Spleen (tissue), 11 donors: ENCODE measurements around the gene AP5Z1. TPM values are rescaled to one million over a fixed set of nuclear protein-coding genes. Genes with fewer than 3 reads are reported as not detected.

ENCODE experiments used
- DNase-seq: peaks from one replicate; pipeline ENCODE4 v3.0.0-alpha.2; 2020
- H3K27ac ChIP-seq, 8 donors: fragments of 200-600 bp; sonication (generic) in 7 of 8; 1 replicate in 4 of 8; 2 replicates in 4 of 8; pipeline versions ENCODE4 v1.5.0 to v1.8.0; 2016 to 2021; ENCODE audit warnings: inconsistent platforms in 4 of 8, mild to moderate bottlenecking in 4 of 8, moderate library complexity in 1 of 8
- H3K27me3 ChIP-seq, 7 donors: fragments of 200-600 bp; sonication (generic) in 6 of 7; replicated peaks in 1 of 7; 1 replicate in 4 of 7; 2 replicates in 3 of 7; pipeline versions ENCODE4 v1.5.0 to v1.8.0; 2016 to 2021; ENCODE audit warnings: inconsistent platforms in 3 of 7, mild to moderate bottlenecking in 1 of 7
- H3K36me3 ChIP-seq, 6 donors: fragments of 200-600 bp; sonication (generic) in 5 of 6; 1 replicate in 4 of 6; 2 replicates in 2 of 6; pipeline versions ENCODE4 v1.5.0 to v1.8.0; 2016 to 2021; ENCODE audit warnings: inconsistent platforms in 2 of 6
- H3K4me1 ChIP-seq, 6 donors: fragments of 200-600 bp; sonication (generic) in 5 of 6; 1 replicate in 3 of 6; 2 replicates in 3 of 6; pipeline versions ENCODE4 v1.5.0 to v1.8.0; 2016 to 2021; ENCODE audit warnings: inconsistent platforms in 3 of 6
- H3K4me3 ChIP-seq, 8 donors: fragments of 200-600 bp; sonication (generic) in 7 of 8; 1 replicate in 4 of 8; 2 replicates in 4 of 8; pipeline versions ENCODE4 v1.5.0 to v1.8.0; 2016 to 2021; ENCODE audit warnings: inconsistent platforms in 4 of 8, mild to moderate bottlenecking in 4 of 8, moderate library complexity in 2 of 8
- H3K9me3 ChIP-seq, 8 donors: fragments of 200-600 bp; sonication (generic) in 7 of 8; 1 replicate in 4 of 8; 2 replicates in 4 of 8; pipeline versions ENCODE4 v1.5.0 to v1.8.0; 2016 to 2021; ENCODE audit warnings: inconsistent platforms in 4 of 8
- CTCF ChIP-seq, 11 experiments: fragments of 200-600 bp in 7 of 11; fragments of 450-650 bp in 4 of 11; sonication (generic) in 4 of 11; IDR thresholded peaks in 8 of 11; conservative IDR thresholded peaks in 3 of 11; 1 replicate in 7 of 11; 2 replicates in 4 of 11; pipeline versions ENCODE4 v1.4.0 to v1.8.0; 2016 to 2021; ENCODE audit warnings: antibody characterized with exemption in 11 of 11, inconsistent platforms in 4 of 11, mild to moderate bottlenecking in 1 of 11
- POLR2A ChIP-seq, 3 donors: fragments of 450-650 bp; IDR thresholded peaks; one replicate each; pipeline ENCODE4 v1.5.1; 2017; ENCODE audit warnings: antibody characterized with exemption in 3 of 3, mild to moderate bottlenecking in 1 of 3
- POLR2AphosphoS5 ChIP-seq, 3 donors: sonication (generic); formaldehyde crosslinking; IDR thresholded peaks; one replicate each; pipeline ENCODE4 v1.5.1; 2017; ENCODE audit warnings: antibody characterized with exemption in 3 of 3
- WGBS, 5 donors: extraction: QIAGEN DNeasy Blood & Tissue Kit in 3 of 5; methylation state at CpG; one replicate each; pipeline versions ENCODE4 v1.1.5 to v1.1.7; 2013 to 2018; 5-methylcytosine and 5-hydroxymethylcytosine counted together
- intact Hi-C: fragments of 100-400 bp; cut with DNase I; formaldehyde crosslinking; loops from one replicate; pipeline ENCODE4 v1.15.0; 2023; ENCODE audit warnings: low total_unique reads
- polyA plus RNA-seq, 3 donors: library from polyadenylated mRNA; stranded (reverse); fragments of 200-250 nt; gene quantifications; one replicate each; pipeline ENCODE4 v1.2.1, GENCODE V29; 2013
- total RNA-seq, 7 donors: library from RNA; depleted of rRNA in 3 of 7; stranded (reverse); fragments of >200 nt in 3 of 7; fragmentation: NEBNext Ultra II Directional in 4 of 7; extraction: Animal tissue kit (Norgen Biotek cat#: 25700) in 4 of 7; gene quantifications; one replicate each; pipeline versions ENCODE4 v1.1.0 to v1.2.1, GENCODE V29; 2016 to 2021
- donor health status: healthy with polysubstance abuse.
- donor health status: DM: no; HTN: no; CAD: no; lungs with moderate emphysema.
- donor health status: DM: no; HTN: no; CAD: no.
- donor health status: Bipolar disorder and iron deficiency.
- donor health status: healthy.
- donor health status: DM: no; HTN: no; CAD: no.
- donor health status: DM: yes; HTN: yes; CAD: no.

Gene AP5Z1
- total and polyA plus RNA-seq, 10 donors: 39.3 to 156 (median 64.7) TPM

- Histone ChIP-seq H3K4me3 (no peak overlapping the region), H3K9me3 (no peaks in the 10 kb centered on the region), H3K36me3 (no peaks in the 10 kb centered on the region), H3K27ac (no peak overlapping the region), H3K4me1 (no peaks in the 10 kb centered on the region), H3K27me3 (peaks cover 0 to 3% (median 0%) of the 10 kb centered on the region in 7 donors)
- 81 to 91% (median 84%) methylated on average over 25 to 36 of the region's 36 CpGs for WGBS, 5 donors
- intact Hi-C loops: no loop called here
- DNase-seq: peak; percentile 67
- TF ChIP-seq CTCF (IDR thresholded peaks at IDR 0.05 in 8 of 11, conservative IDR thresholded peaks at IDR 0.05 in 3 of 11) (no peak), POLR2AphosphoS5 (IDR thresholded peaks at IDR 0.05) (no peak), POLR2A (IDR thresholded peaks at IDR 0.05) (no peak)
Measured at GRCh38 chr7:4833691-4834600, 58.5 kb downstream of the AP5Z1 start.

- Histone ChIP-seq H3K4me1 (no peaks in the 10 kb centered on the region), H3K27ac (no peak overlapping the region), H3K27me3 (peaks cover 0 to 3% (median 0%) of the 10 kb centered on the region in 7 donors), H3K36me3 (no peaks in the 10 kb centered on the region), H3K9me3 (no peaks in the 10 kb centered on the region), H3K4me3 (no peak overlapping the region)
- intact Hi-C loops: no loop called here
- DNase-seq: peak; percentile 59
- TF ChIP-seq POLR2AphosphoS5 (IDR thresholded peaks at IDR 0.05): no peak
- TF ChIP-seq CTCF (IDR thresholded peaks at IDR 0.05 in 8 of 11, conservative IDR thresholded peaks at IDR 0.05 in 3 of 11): no peak
- TF ChIP-seq POLR2A (IDR thresholded peaks at IDR 0.05): no peak
- WGBS, 5 donors: 89 to 98% (median 94%) methylated on average over 16 to 60 of the region's 60 CpGs
Measured at GRCh38 chr7:4834601-4835397, 59.4 kb downstream of the AP5Z1 start.

GRCh38 chr7:4835398-4836205 lies 60.2 kb downstream of the AP5Z1 start:
- 84 to 92% (median 85%) methylated on average over 21 to 28 of the region's 28 CpGs for WGBS, 5 donors
- TF ChIP-seq POLR2A (IDR thresholded peaks at IDR 0.05) (no peak), CTCF (IDR thresholded peaks at IDR 0.05 in 8 of 11, conservative IDR thresholded peaks at IDR 0.05 in 3 of 11) (no peak), POLR2AphosphoS5 (IDR thresholded peaks at IDR 0.05) (no peak)
- no peaks in the 10 kb centered on the region for H3K9me3 ChIP-seq
- DNase-seq: peak; percentile 51
- H3K36me3 ChIP-seq: no peaks in the 10 kb centered on the region
- no peaks in the 10 kb centered on the region for H3K4me1 ChIP-seq
- no peak overlapping the region for H3K4me3 ChIP-seq
- peaks cover 0 to 3% (median 0%) of the 10 kb centered on the region in 7 donors for H3K27me3 ChIP-seq
- intact Hi-C loops: no loop called here
- H3K27ac ChIP-seq: no peak overlapping the region
